Measurements from ENCODE around the gene IFNL1.

GRCh38 chr19:39296906-39297305 lies 699 bp downstream of the IFNL1 start:
- TF ChIP-seq CTCF (IDR thresholded peaks at IDR 0.05) (no peak), EZH2 (IDR thresholded peaks at IDR 0.05; ENCODE audit: borderline replicate concordance, insufficient read depth, low read depth, low read length, poor library complexity, severe bottlenecking) (no peak)

All from B cell (primary cell).